IMR-90 (cell line): ENCODE results near the gene RORC. TPM values are rescaled to one million over a fixed set of nuclear protein-coding genes. Genes with fewer than 3 reads are reported as not detected.

Experiments used
- ATAC-seq: fragments of 200-7000 bp; cut with Tn5 transposase; 2 replicates; pipeline ENCODE4 v1.9.1; 2020; ENCODE audit warnings: low read depth, mild to moderate bottlenecking, moderate library complexity
- BruUV-seq: library from RNA; stranded (reverse); fragments of 400-500 nt; replicated peaks from 2 replicates; lab custom pipeline; 2021; lab: Mats Ljungman, UMichigan
- CTCF ChIA-PET: fragments of 300-600 bp; formaldehyde crosslinking; extraction: SDS; loops from one replicate; lab custom pipeline; 2021; ENCODE audit warnings: antibody characterized with exemption; lab: Yijun Ruan, JAX
- POLR2A ChIA-PET: fragments of 300-600 bp; sonication (Branson Sonifier 250); formaldehyde crosslinking; loops from one replicate; lab custom pipeline; 2022; ENCODE audit warnings: antibody characterized with exemption; ENCODE audit not compliant: unreplicated experiment; lab: Charles Lee
- DNase-seq: peaks from one replicate; pipeline ENCODE4 v3.0.0; 2013
- H2AFZ ChIP-seq: replicated peaks from 2 replicates; pipeline ENCODE3; 2013; ENCODE audit warnings: low read length, mild to moderate bottlenecking; ENCODE audit not compliant: poor library complexity
- H2AK5ac ChIP-seq: 2 replicates; pipeline ENCODE4 v1.6.1; 2013; ENCODE audit warnings: low read depth, low read length, inconsistent platforms
- H2AK9ac ChIP-seq: replicated peaks from 2 replicates; pipeline ENCODE3; 2013; ENCODE audit warnings: mild to moderate bottlenecking, low read depth, low read length, moderate library complexity; ENCODE audit not compliant: poor library complexity
- H2BK120ac ChIP-seq: 2 replicates; pipeline ENCODE4 v1.6.1; 2013; ENCODE audit warnings: low read depth, low read length, inconsistent platforms
- H2BK15ac ChIP-seq: 3 replicates; pipeline ENCODE4 v1.6.1; 2013; ENCODE audit warnings: low read depth, low read length, inconsistent platforms
- H2BK20ac ChIP-seq: 2 replicates; pipeline ENCODE4 v1.6.1; 2013; ENCODE audit warnings: low read depth, mild to moderate bottlenecking, inconsistent platforms, low read length, moderate library complexity
- H2BK5ac ChIP-seq: 2 replicates; pipeline ENCODE4 v1.6.1; 2013; ENCODE audit warnings: mild to moderate bottlenecking, low read depth, low read length, inconsistent platforms; ENCODE audit not compliant: poor library complexity, severe bottlenecking
- H3K14ac ChIP-seq: replicated peaks from 2 replicates; pipeline ENCODE4 v1.6.1; 2013; ENCODE audit warnings: low read depth, low read length, inconsistent platforms
- H3K18ac ChIP-seq: 2 replicates; pipeline ENCODE4 v1.6.1; 2013; ENCODE audit warnings: low read depth, low read length, control low read depth
- H3K23ac ChIP-seq: 2 replicates; pipeline ENCODE4 v1.6.1; 2013; ENCODE audit warnings: low read depth, low read length, inconsistent platforms
- H3K27ac ChIP-seq: 2 replicates; pipeline ENCODE4 v1.5.1; 2013; ENCODE audit warnings: mild to moderate bottlenecking, control low read depth, low read length; ENCODE audit not compliant: insufficient read depth
- H3K27me3 ChIP-seq: 2 replicates; pipeline ENCODE4 v1.6.1; 2013; ENCODE audit warnings: low read length; ENCODE audit not compliant: control insufficient read depth, insufficient read depth
- H3K36me3 ChIP-seq: 2 replicates; pipeline ENCODE4 v1.6.1; 2013; ENCODE audit warnings: low read length, mixed read lengths; ENCODE audit not compliant: control insufficient read depth, insufficient read depth
- H3K4ac ChIP-seq: 2 replicates; pipeline ENCODE4 v1.6.1; 2013; ENCODE audit warnings: low read depth, low read length, inconsistent platforms
- H3K4me1 ChIP-seq: 2 replicates; pipeline ENCODE4 v1.6.1; 2013; ENCODE audit warnings: low read length, mixed read lengths; ENCODE audit not compliant: control insufficient read depth, insufficient read depth
- H3K4me2 ChIP-seq: 2 replicates; pipeline ENCODE4 v1.6.1; 2013; ENCODE audit warnings: low read depth, mild to moderate bottlenecking, control low read depth, low read length, moderate library complexity
- H3K4me3 ChIP-seq: 2 replicates; pipeline ENCODE4 v1.5.1; 2013; ENCODE audit warnings: low read depth, mild to moderate bottlenecking, control low read depth, low read length, moderate library complexity; ENCODE audit not compliant: insufficient read depth
- H3K56ac ChIP-seq: 2 replicates; pipeline ENCODE4 v1.6.1; 2013; ENCODE audit warnings: low read length, inconsistent platforms; ENCODE audit not compliant: insufficient read depth; ENCODE audit errors: extremely low read depth
- H3K79me1 ChIP-seq, 2 experiments: 2 replicates each; pipeline ENCODE4 v1.6.1; 2013; ENCODE audit warnings: low read length in 2 of 2, inconsistent platforms in 1 of 2, low read depth in 1 of 2
- H3K9ac ChIP-seq: 2 replicates; pipeline ENCODE4 v1.6.1; 2013; ENCODE audit warnings: low read depth, low read length, control low read depth
- H3K9me1 ChIP-seq: 2 replicates; pipeline ENCODE4 v1.6.1; 2013; ENCODE audit warnings: low read length, inconsistent platforms; ENCODE audit not compliant: insufficient read depth
- H3K9me3 ChIP-seq: 2 replicates; pipeline ENCODE4 v1.6.1; 2013; ENCODE audit warnings: low read length; ENCODE audit not compliant: control insufficient read depth, insufficient read depth
- H4K20me1 ChIP-seq: 2 replicates; pipeline ENCODE4 v1.6.1; 2013; ENCODE audit warnings: low read length, inconsistent platforms; ENCODE audit not compliant: insufficient read depth
- H4K5ac ChIP-seq: 2 replicates; pipeline ENCODE4 v1.6.1; 2013; ENCODE audit warnings: mild to moderate bottlenecking, low read depth, low read length, control low read depth
- H4K8ac ChIP-seq, 2 experiments: 2 replicates each; pipeline ENCODE4 v1.6.1; 2013; ENCODE audit warnings: low read depth in 2 of 2, low read length in 2 of 2, control low read depth in 1 of 2, inconsistent platforms in 1 of 2
- H4K91ac ChIP-seq: 2 replicates; pipeline ENCODE4 v1.6.1; 2013; ENCODE audit warnings: low read depth, low read length, inconsistent platforms; ENCODE audit not compliant: insufficient read depth
- BHLHE40 ChIP-seq: fragments of 150-350 bp; IDR thresholded peaks from 2 replicates; pipeline ENCODE4 v1.6.1; 2016; ENCODE audit warnings: mild to moderate bottlenecking, low read depth, low read length
- CEBPB ChIP-seq: IDR thresholded peaks from 2 replicates; pipeline ENCODE4 v1.6.1; 2012; ENCODE audit warnings: low read depth, low read length, improper control_type of control experiment
- CHD1 ChIP-seq: IDR thresholded peaks from 2 replicates; pipeline ENCODE4 v1.6.1; 2012; ENCODE audit warnings: low read depth, low read length, improper control_type of control experiment
- FOS ChIP-seq: fragments of 150-350 bp; IDR thresholded peaks from 2 replicates; pipeline ENCODE4 v1.6.1; 2016; ENCODE audit warnings: low read depth, low read length
- MAZ ChIP-seq: IDR thresholded peaks from 2 replicates; pipeline ENCODE4 v1.6.1; 2012; ENCODE audit warnings: low read depth, mild to moderate bottlenecking, low read length, improper control_type of control experiment, moderate library complexity, borderline replicate concordance
- MXI1 ChIP-seq: IDR thresholded peaks from 2 replicates; pipeline ENCODE4 v1.6.1; 2012; ENCODE audit warnings: low read depth, mild to moderate bottlenecking, low read length, moderate library complexity, borderline replicate concordance
- NFE2L2 ChIP-seq: fragments of 150-350 bp; IDR thresholded peaks from 2 replicates; pipeline ENCODE4 v1.6.1; 2016; ENCODE audit warnings: low read depth, mild to moderate bottlenecking, low read length
- POLR2A ChIP-seq: IDR thresholded peaks from 2 replicates; pipeline ENCODE4 v1.6.1; 2012; ENCODE audit warnings: mild to moderate bottlenecking, low read depth, low read length
- RAD21 ChIP-seq: IDR thresholded peaks from 2 replicates; pipeline ENCODE4 v1.6.1; 2012; ENCODE audit warnings: low read length, improper control_type of control experiment
- RCOR1 ChIP-seq: IDR thresholded peaks from 2 replicates; pipeline ENCODE4 v1.6.1; 2012; ENCODE audit warnings: mild to moderate bottlenecking, low read length, improper control_type of control experiment; ENCODE audit not compliant: insufficient replicate concordance
- RFX5 ChIP-seq: IDR thresholded peaks from 2 replicates; pipeline ENCODE4 v1.8.0; 2012; ENCODE audit warnings: low read depth, mild to moderate bottlenecking, low read length, moderate library complexity
- WGBS, 2 experiments: methylation state at CpG; one replicate each; pipeline versions ENCODE4 v1.1.5 to v1.1.7; 2013; ENCODE audit warnings: missing lambda C conversion rate in 2 of 2; ENCODE audit not compliant: insufficient read length in 1 of 2; ENCODE audit errors: extremely low coverage in 2 of 2; 5-methylcytosine and 5-hydroxymethylcytosine counted together
- dilution Hi-C: fragments of 300-500 bp; cut with HindIII; formaldehyde crosslinking; loops from one replicate; pipeline ENCODE4 v1.14.3; 2018; ENCODE audit warnings: low sequenced_read_pairs; ENCODE audit not compliant: unreplicated experiment
- in situ Hi-C: fragments of 300-500 bp; cut with MboI; formaldehyde crosslinking; loops from 3 replicates; pipeline ENCODE4 v1.14.3; 2019; ENCODE audit warnings: low sequenced_read_pairs, inconsistent platforms, mixed read lengths
- intact Hi-C: fragments of 100-400 bp; cut with micrococcal nuclease; formaldehyde crosslinking; loops from 2 replicates; pipeline ENCODE4 v1.10.0; 2022
- polyA plus RNA-seq, 3 experiments: library from polyadenylated mRNA; depleted of rRNA; stranded (reverse); fragments of >200 nt; gene quantifications; 2 replicates each; pipeline ENCODE4 v1.2.3, GENCODE V29; 2012; ENCODE audit warnings: low replicate concordance in 1 of 3
- total RNA-seq: library from RNA; depleted of rRNA; stranded (reverse); fragments of >200 nt; gene quantifications from 2 replicates; pipeline ENCODE4 v1.2.3, GENCODE V29; 2012
- TF ChIP-seq, protein P1 (sequence below): fragments of 150-350 bp; IDR thresholded peaks from 2 replicates; pipeline ENCODE4 v1.6.1; 2017; ENCODE audit warnings: mild to moderate bottlenecking, antibody characterized with exemption, low read length, low read depth
- TF ChIP-seq, protein P2 (sequence below): fragments of 150-350 bp; IDR thresholded peaks from 2 replicates; pipeline ENCODE4 v1.6.1; 2016; ENCODE audit warnings: low read depth, mild to moderate bottlenecking, low read length, moderate library complexity, borderline replicate concordance
- TF ChIP-seq, protein P3 (sequence below): conservative IDR thresholded peaks from 2 replicates; pipeline ENCODE4 v1.5.1; 2012; ENCODE audit warnings: mild to moderate bottlenecking, low read depth, low read length, improper control_type of control experiment

Gene RORC
- total and polyA plus RNA-seq, 2 of the 4 experiments (the other 2 are of a cell fraction) = not detected

DNA sequence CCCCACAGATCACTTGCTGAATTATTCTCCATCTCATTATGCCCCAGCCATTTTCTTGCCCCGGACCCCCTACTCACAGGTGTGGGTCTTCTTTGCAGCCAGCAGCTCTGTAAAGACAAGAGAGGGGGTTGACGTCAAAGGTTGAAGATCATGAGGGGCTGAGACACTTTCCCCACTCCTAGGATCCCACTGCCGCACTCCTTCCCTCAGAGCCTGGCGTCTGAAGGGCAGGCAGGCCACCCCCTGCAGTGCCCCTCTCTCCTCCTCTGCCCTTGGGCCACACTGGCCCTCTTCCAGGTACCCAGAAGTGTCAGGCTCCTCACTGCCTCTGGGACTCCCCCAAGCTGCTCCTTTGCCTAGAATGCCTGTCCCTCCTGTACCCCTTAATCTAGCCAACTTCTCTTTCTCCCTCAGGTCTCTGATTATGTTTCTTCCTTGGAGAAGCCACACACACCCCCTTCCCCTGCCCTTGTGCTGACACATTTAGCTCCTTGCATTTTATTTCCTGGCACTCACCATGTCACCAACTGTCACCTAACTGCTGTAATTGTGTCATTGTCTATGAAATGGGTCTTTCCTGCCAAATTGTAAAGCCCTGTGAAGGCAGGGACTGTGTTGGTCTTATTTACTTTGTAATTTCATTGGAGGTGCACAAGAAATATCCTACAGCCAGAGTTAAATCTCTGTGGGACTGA, 2.1 kb downstream of the RORC start:
- POLR2A ChIA-PET = no interaction called here
- Histone ChIP-seq H4K91ac (no peak overlapping the region), H3K9ac (no peak overlapping the region), H3K4me1 (no peaks in the 10 kb centered on the region), H2BK15ac (no peak overlapping the region), H3K4ac (no peak overlapping the region), H3K27me3 (peaks cover 57% of the 10 kb centered on the region), H4K20me1 (no peaks in the 10 kb centered on the region), H3K14ac (no peak overlapping the region), H3K18ac (no peak overlapping the region), H2AFZ (no peak overlapping the region), H2BK20ac (no peak overlapping the region), H3K36me3 (no peaks in the 10 kb centered on the region), H2AK5ac (no peak overlapping the region), H2BK120ac (no peak overlapping the region), H3K56ac (no peak overlapping the region), H3K9me1 (no peaks in the 10 kb centered on the region), H3K4me2 (no peak overlapping the region), H3K27ac (no peak overlapping the region), H4K8ac (no peak overlapping the region), H3K9me3 (no peaks in the 10 kb centered on the region), H4K5ac (no peak overlapping the region), H3K23ac (no peak overlapping the region), H3K4me3 (no peak overlapping the region), H3K79me1 (no peaks in the 10 kb centered on the region), H2AK9ac (no peak overlapping the region), H2BK5ac (no peak overlapping the region)
- 54% methylated on average over 2 of the region's 4 CpGs; no CpG with 5 or more reads in 1 of the 2 experiments for WGBS, 2 experiments
- intact Hi-C loops (loop anchor here (10.0 kb wide), 1 partner anchor 285 kb away; the partner anchor contains the start of gene TUFT1), dilution Hi-C loops (no loop called here), in situ Hi-C loops (no loop called here)
- ATAC-seq (no peak), DNase-seq (no peak)
- BruUV-seq = no TSS peak
- CTCF ChIA-PET = no interaction called here
- TF ChIP-seq BHLHE40 (no peak), FOS (no peak), POLR2A (no peak), MAZ (no peak), CHD1 (no peak), CEBPB (no peak), NFE2L2 (no peak), RCOR1 (no peak), RAD21 (no peak), MXI1 (no peak), RFX5 (no peak)
- TF ChIP-seq, protein P1, sequence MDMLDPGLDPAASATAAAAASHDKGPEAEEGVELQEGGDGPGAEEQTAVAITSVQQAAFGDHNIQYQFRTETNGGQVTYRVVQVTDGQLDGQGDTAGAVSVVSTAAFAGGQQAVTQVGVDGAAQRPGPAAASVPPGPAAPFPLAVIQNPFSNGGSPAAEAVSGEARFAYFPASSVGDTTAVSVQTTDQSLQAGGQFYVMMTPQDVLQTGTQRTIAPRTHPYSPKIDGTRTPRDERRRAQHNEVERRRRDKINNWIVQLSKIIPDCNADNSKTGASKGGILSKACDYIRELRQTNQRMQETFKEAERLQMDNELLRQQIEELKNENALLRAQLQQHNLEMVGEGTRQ = no peak
- TF ChIP-seq, protein P2, sequence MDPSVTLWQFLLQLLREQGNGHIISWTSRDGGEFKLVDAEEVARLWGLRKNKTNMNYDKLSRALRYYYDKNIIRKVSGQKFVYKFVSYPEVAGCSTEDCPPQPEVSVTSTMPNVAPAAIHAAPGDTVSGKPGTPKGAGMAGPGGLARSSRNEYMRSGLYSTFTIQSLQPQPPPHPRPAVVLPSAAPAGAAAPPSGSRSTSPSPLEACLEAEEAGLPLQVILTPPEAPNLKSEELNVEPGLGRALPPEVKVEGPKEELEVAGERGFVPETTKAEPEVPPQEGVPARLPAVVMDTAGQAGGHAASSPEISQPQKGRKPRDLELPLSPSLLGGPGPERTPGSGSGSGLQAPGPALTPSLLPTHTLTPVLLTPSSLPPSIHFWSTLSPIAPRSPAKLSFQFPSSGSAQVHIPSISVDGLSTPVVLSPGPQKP = no peak
- TF ChIP-seq, protein P3, sequence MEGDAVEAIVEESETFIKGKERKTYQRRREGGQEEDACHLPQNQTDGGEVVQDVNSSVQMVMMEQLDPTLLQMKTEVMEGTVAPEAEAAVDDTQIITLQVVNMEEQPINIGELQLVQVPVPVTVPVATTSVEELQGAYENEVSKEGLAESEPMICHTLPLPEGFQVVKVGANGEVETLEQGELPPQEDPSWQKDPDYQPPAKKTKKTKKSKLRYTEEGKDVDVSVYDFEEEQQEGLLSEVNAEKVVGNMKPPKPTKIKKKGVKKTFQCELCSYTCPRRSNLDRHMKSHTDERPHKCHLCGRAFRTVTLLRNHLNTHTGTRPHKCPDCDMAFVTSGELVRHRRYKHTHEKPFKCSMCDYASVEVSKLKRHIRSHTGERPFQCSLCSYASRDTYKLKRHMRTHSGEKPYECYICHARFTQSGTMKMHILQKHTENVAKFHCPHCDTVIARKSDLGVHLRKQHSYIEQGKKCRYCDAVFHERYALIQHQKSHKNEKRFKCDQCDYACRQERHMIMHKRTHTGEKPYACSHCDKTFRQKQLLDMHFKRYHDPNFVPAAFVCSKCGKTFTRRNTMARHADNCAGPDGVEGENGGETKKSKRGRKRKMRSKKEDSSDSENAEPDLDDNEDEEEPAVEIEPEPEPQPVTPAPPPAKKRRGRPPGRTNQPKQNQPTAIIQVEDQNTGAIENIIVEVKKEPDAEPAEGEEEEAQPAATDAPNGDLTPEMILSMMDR = no peak
